OCI-LY1 (cell line): ENCODE results near the gene OLFML3.

Experiments used
- CTCF ChIP-seq: fragments of 200-600 bp; sonication (generic), shearing (Covaris generic); IDR thresholded peaks from 2 replicates; pipeline ENCODE4 v1.5.1; 2017; ENCODE audit warnings: mild to moderate bottlenecking, antibody characterized with exemption, low read length, moderate library complexity, mixed read lengths
- EZH2 ChIP-seq: fragments of 200-600 bp; sonication (generic), shearing (Covaris generic); IDR thresholded peaks from 2 replicates; pipeline ENCODE4 v1.8.0; 2017; ENCODE audit warnings: borderline replicate concordance, mixed run types, mild to moderate bottlenecking, antibody characterized with exemption, low read length, moderate library complexity, mixed read lengths

- TF ChIP-seq CTCF (no peak), EZH2 (no peak)
Measured at GRCh38 chr1:113946678-113947387, 32.4 kb upstream of the OLFML3 start.
